Liver (tissue), 9 donors: ENCODE measurements around the gene B9D1. TPM values are rescaled to one million over a fixed set of nuclear protein-coding genes. Genes with fewer than 3 reads are reported as not detected.

Experiments used
- DNase-seq: peaks from one replicate; pipeline ENCODE4 v3.0.0-alpha.2; 2017; ENCODE audit warnings: low spot score
- H3K27ac ChIP-seq, 2 donors: one replicate each; pipeline ENCODE4 v1.7.0; 2013; ENCODE audit warnings: inconsistent platforms in 2 of 2, low read length in 2 of 2, control low read depth in 1 of 2, low read depth in 1 of 2, mild to moderate bottlenecking in 1 of 2
- H3K27me3 ChIP-seq, 4 donors: one replicate each; pipeline versions ENCODE4 v1.6.1 to v1.7.0; 2013; ENCODE audit warnings: low read length in 3 of 4, inconsistent platforms in 1 of 4, mild to moderate bottlenecking in 1 of 4, moderate library complexity in 1 of 4; ENCODE audit not compliant: control insufficient read depth in 4 of 4, insufficient read depth in 4 of 4
- H3K36me3 ChIP-seq, 4 donors: one replicate each; pipeline versions ENCODE4 v1.6.1 to v1.7.0; 2013; ENCODE audit warnings: low read length in 3 of 4, mild to moderate bottlenecking in 3 of 4, low read depth in 1 of 4, moderate library complexity in 1 of 4; ENCODE audit not compliant: control insufficient read depth in 4 of 4, insufficient read depth in 3 of 4
- H3K4me1 ChIP-seq, 4 donors: one replicate each; pipeline versions ENCODE4 v1.6.1 to v1.7.0; 2013; ENCODE audit warnings: low read length in 3 of 4, mild to moderate bottlenecking in 3 of 4, moderate library complexity in 1 of 4; ENCODE audit not compliant: control insufficient read depth in 4 of 4, insufficient read depth in 4 of 4
- H3K4me3 ChIP-seq, 3 donors: one replicate each; pipeline versions ENCODE4 v1.6.1 to v1.7.0; 2013; ENCODE audit warnings: low read length in 3 of 3, control low read depth in 1 of 3, low read depth in 1 of 3, mild to moderate bottlenecking in 1 of 3
- H3K9ac ChIP-seq, 2 donors: one replicate each; pipeline ENCODE4 v1.7.0; 2013; ENCODE audit warnings: low read length in 2 of 2, mild to moderate bottlenecking in 2 of 2, moderate library complexity in 2 of 2, control low read depth in 1 of 2, low read depth in 1 of 2
- H3K9me3 ChIP-seq, 4 donors: one replicate each; pipeline versions ENCODE4 v1.6.1 to v1.7.0; 2013; ENCODE audit warnings: low read length in 3 of 4; ENCODE audit not compliant: control insufficient read depth in 4 of 4
- EGR1 ChIP-seq, 2 donors: IDR thresholded peaks; 2 replicates each; pipeline ENCODE4 v1.6.1; 2016 to 2018; ENCODE audit warnings: antibody characterized with exemption in 2 of 2, low read depth in 2 of 2
- FOXA1 ChIP-seq: IDR thresholded peaks from 2 replicates; pipeline ENCODE4 v1.6.1; 2016; ENCODE audit warnings: antibody characterized with exemption
- FOXA2 ChIP-seq: IDR thresholded peaks from 2 replicates; pipeline ENCODE4 v1.6.1; 2016; ENCODE audit warnings: antibody characterized with exemption
- GABPA ChIP-seq, 2 donors: IDR thresholded peaks in 1 of 2; conservative IDR thresholded peaks in 1 of 2; 2 replicates each; pipeline ENCODE4 v1.6.1; 2016; ENCODE audit warnings: antibody characterized with exemption in 2 of 2, mild to moderate bottlenecking in 1 of 2, moderate library complexity in 1 of 2
- HNF4A ChIP-seq, 2 donors: conservative IDR thresholded peaks; 2 replicates each; pipeline ENCODE4 v1.6.1; 2016; ENCODE audit warnings: antibody characterized with exemption in 2 of 2, mild to moderate bottlenecking in 2 of 2
- HNF4G ChIP-seq: IDR thresholded peaks from 2 replicates; pipeline ENCODE4 v1.6.1; 2016; ENCODE audit warnings: antibody characterized with exemption
- JUND ChIP-seq, 2 donors: IDR thresholded peaks; 2 replicates each; pipeline ENCODE4 v1.6.1; 2016; ENCODE audit warnings: antibody characterized with exemption in 2 of 2
- NR2F2 ChIP-seq: IDR thresholded peaks from 2 replicates; pipeline ENCODE4 v1.6.1; 2016; ENCODE audit warnings: antibody characterized with exemption
- RAD21 ChIP-seq, 2 donors: IDR thresholded peaks; 2 replicates each; pipeline ENCODE4 v1.6.1; 2016; ENCODE audit warnings: antibody characterized with exemption in 2 of 2, mild to moderate bottlenecking in 2 of 2
- RXRA ChIP-seq, 2 donors: IDR thresholded peaks; 2 replicates each; pipeline ENCODE4 v1.6.1; 2017 to 2018; ENCODE audit warnings: antibody characterized with exemption in 2 of 2, mild to moderate bottlenecking in 1 of 2
- SP1 ChIP-seq: IDR thresholded peaks from 2 replicates; pipeline ENCODE4 v1.6.1; 2018; ENCODE audit warnings: antibody characterized with exemption, mild to moderate bottlenecking
- TAF1 ChIP-seq: conservative IDR thresholded peaks from 2 replicates; pipeline ENCODE4 v1.6.1; 2016; ENCODE audit warnings: antibody characterized with exemption, mild to moderate bottlenecking
- YY1 ChIP-seq: IDR thresholded peaks from 2 replicates; pipeline ENCODE4 v1.6.1; 2016; ENCODE audit warnings: antibody characterized with exemption, mild to moderate bottlenecking
- WGBS: extraction: QIAGEN DNeasy Blood & Tissue Kit; methylation state at CpG from one replicate; pipeline ENCODE4 v1.1.7; 2013; 5-methylcytosine and 5-hydroxymethylcytosine counted together
- polyA plus RNA-seq, 2 donors: library from polyadenylated mRNA; stranded (reverse) in 1 of 2; unstranded in 1 of 2; fragments of 200-250 nt in 1 of 2; fragments of >200 nt in 1 of 2; fragmentation: Nextera tagmentation in 1 of 2; extraction: Ambion mirVana in 1 of 2; gene quantifications; one replicate each; pipeline versions ENCODE4 v1.2.1 to v1.2.3, GENCODE V29; 2013 to 2015
- total RNA-seq, 2 donors: library from RNA; depleted of rRNA; stranded (reverse); fragments of >200 nt; gene quantifications; one replicate each; pipeline ENCODE4 v1.2.3, GENCODE V29; 2014
- TF ChIP-seq, protein P1 (sequence below): fragments of 150-350 bp; IDR thresholded peaks from 2 replicates; pipeline ENCODE4 v1.5.1; 2017; ENCODE audit warnings: improper control_type of control experiment, low read depth, low read length; ENCODE audit not compliant: missing input control
- TF ChIP-seq, protein P2 (sequence below): IDR thresholded peaks from 2 replicates; pipeline ENCODE4 v1.6.1; 2016; ENCODE audit warnings: antibody characterized with exemption
- TF ChIP-seq, protein P3 (sequence below): IDR thresholded peaks from 2 replicates; pipeline ENCODE4 v1.6.1; 2016; ENCODE audit warnings: antibody characterized with exemption
- TF ChIP-seq, protein P4 (sequence below): IDR thresholded peaks from 2 replicates; pipeline ENCODE4 v1.6.1; 2016; ENCODE audit warnings: antibody characterized with exemption
- TF ChIP-seq, protein P5 (sequence below): IDR thresholded peaks from 2 replicates; pipeline ENCODE4 v1.6.1; 2016; ENCODE audit warnings: antibody characterized with exemption, mild to moderate bottlenecking
- donor health status: healthy.
- donor health status: healthy.
- donor health status: healthy.
- donor health status: healthy.
- donor health status: healthy.

The B9D1 gene
- total and polyA plus RNA-seq, 4 donors, result 8.4 to 22.0 (median 10.8) TPM

DNA sequence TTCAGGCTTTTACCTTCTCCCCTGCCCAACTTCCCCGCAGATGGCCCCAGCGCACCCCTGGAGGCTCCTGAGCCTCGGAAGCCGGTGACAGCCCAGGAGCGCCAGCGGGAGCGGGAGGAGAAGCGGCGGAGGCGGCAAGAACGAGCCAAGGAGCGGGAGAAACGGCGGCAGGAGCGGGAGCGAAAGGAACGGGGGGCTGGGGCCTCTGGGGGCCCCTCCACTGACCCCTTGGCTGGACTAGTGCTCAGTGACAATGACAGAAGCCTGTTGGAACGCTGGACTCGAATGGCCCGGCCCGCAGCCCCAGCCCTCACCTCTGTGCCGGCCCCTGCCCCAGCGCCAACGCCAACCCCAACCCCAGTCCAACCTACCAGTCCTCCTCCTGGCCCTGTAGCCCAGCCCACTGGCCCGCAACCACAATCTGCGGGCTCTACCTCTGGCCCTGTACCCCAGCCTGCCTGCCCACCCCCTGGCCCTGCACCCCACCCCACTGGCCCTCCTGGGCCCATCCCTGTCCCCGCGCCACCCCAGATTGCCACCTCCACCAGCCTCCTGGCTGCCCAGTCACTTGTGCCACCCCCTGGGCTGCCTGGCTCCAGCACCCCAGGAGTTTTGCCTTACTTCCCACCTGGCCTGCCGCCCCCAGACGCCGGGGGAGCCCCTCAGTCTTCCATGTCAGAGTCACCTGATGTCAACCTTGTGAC is 19.4 kb upstream of the B9D1 start:
- 97% methylated on average over 31 of the region's 31 CpGs for WGBS
- Histone ChIP-seq H3K9me3 (no peaks in the 10 kb centered on the region), H3K4me3 (no peak overlapping the region), H3K27me3 (no peaks in the 10 kb centered on the region), H3K27ac (no peak overlapping the region), H3K4me1 (peaks cover 5 to 21% (median 12%) of the 10 kb centered on the region in 4 donors), H3K9ac (no peak overlapping the region), H3K36me3 (peaks cover 6 to 22% (median 10%) of the 10 kb centered on the region in 4 donors)
- DNase-seq, result no peak
- TF ChIP-seq, protein P1, sequence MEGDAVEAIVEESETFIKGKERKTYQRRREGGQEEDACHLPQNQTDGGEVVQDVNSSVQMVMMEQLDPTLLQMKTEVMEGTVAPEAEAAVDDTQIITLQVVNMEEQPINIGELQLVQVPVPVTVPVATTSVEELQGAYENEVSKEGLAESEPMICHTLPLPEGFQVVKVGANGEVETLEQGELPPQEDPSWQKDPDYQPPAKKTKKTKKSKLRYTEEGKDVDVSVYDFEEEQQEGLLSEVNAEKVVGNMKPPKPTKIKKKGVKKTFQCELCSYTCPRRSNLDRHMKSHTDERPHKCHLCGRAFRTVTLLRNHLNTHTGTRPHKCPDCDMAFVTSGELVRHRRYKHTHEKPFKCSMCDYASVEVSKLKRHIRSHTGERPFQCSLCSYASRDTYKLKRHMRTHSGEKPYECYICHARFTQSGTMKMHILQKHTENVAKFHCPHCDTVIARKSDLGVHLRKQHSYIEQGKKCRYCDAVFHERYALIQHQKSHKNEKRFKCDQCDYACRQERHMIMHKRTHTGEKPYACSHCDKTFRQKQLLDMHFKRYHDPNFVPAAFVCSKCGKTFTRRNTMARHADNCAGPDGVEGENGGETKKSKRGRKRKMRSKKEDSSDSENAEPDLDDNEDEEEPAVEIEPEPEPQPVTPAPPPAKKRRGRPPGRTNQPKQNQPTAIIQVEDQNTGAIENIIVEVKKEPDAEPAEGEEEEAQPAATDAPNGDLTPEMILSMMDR, result no peak
- TF ChIP-seq TAF1, result no peak
- TF ChIP-seq, protein P2, sequence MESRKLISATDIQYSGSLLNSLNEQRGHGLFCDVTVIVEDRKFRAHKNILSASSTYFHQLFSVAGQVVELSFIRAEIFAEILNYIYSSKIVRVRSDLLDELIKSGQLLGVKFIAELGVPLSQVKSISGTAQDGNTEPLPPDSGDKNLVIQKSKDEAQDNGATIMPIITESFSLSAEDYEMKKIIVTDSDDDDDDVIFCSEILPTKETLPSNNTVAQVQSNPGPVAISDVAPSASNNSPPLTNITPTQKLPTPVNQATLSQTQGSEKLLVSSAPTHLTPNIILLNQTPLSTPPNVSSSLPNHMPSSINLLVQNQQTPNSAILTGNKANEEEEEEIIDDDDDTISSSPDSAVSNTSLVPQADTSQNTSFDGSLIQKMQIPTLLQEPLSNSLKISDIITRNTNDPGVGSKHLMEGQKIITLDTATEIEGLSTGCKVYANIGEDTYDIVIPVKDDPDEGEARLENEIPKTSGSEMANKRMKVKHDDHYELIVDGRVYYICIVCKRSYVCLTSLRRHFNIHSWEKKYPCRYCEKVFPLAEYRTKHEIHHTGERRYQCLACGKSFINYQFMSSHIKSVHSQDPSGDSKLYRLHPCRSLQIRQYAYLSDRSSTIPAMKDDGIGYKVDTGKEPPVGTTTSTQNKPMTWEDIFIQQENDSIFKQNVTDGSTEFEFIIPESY, result no peak

DNA sequence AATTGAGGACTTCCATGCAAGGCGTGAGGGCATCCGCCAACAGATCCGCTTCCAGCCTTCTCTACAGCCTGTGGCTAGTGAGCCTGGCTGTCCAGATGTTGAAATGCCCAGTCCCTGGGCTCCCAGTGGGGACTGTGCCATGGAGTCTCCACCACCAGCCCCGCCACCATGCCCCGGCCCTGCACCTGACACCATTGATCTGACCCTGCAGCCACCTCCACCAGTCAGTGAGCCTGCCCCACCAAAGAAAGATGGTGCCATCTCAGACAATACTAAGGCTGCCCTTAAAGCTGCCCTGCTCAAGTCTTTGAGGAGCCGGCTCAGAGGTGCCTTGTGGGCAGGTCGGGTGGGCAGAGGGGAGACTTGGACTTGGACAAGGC is 18.8 kb upstream of the B9D1 start:
- peaks cover 6 to 22% (median 10%) of the 10 kb centered on the region in 4 donors for H3K36me3 ChIP-seq
- H3K4me1 ChIP-seq, result peaks cover 6 to 23% (median 14%) of the 10 kb centered on the region in 4 donors
- H3K27ac ChIP-seq, result no peak overlapping the region
- H3K27me3 ChIP-seq, result no peaks in the 10 kb centered on the region
- no peak overlapping the region for H3K4me3 ChIP-seq
- TF ChIP-seq, protein P3, sequence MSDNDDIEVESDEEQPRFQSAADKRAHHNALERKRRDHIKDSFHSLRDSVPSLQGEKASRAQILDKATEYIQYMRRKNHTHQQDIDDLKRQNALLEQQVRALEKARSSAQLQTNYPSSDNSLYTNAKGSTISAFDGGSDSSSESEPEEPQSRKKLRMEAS, result no peak
- TF ChIP-seq, protein P4, sequence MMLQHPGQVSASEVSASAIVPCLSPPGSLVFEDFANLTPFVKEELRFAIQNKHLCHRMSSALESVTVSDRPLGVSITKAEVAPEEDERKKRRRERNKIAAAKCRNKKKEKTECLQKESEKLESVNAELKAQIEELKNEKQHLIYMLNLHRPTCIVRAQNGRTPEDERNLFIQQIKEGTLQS, result no peak
- TF ChIP-seq GABPA (IDR thresholded peaks at IDR 0.05 in 1 of 2, conservative IDR thresholded peaks at IDR 0.05 in 1 of 2) (no peak), YY1 (no peak), TAF1 (no peak), HNF4A (conservative IDR thresholded peaks at IDR 0.05) (no peak), EGR1 (IDR thresholded peaks at IDR 0.05; ENCODE audit: low read depth in 2 of 2) (no peak), HNF4G (no peak), RXRA (IDR thresholded peaks at IDR 0.05) (no peak), RAD21 (IDR thresholded peaks at IDR 0.05) (no peak), JUND (IDR thresholded peaks at IDR 0.05) (no peak), SP1 (no peak), FOXA1 (no peak), FOXA2 (no peak), NR2F2 (no peak)
- TF ChIP-seq, protein P1, result no peak
- TF ChIP-seq, protein P5, sequence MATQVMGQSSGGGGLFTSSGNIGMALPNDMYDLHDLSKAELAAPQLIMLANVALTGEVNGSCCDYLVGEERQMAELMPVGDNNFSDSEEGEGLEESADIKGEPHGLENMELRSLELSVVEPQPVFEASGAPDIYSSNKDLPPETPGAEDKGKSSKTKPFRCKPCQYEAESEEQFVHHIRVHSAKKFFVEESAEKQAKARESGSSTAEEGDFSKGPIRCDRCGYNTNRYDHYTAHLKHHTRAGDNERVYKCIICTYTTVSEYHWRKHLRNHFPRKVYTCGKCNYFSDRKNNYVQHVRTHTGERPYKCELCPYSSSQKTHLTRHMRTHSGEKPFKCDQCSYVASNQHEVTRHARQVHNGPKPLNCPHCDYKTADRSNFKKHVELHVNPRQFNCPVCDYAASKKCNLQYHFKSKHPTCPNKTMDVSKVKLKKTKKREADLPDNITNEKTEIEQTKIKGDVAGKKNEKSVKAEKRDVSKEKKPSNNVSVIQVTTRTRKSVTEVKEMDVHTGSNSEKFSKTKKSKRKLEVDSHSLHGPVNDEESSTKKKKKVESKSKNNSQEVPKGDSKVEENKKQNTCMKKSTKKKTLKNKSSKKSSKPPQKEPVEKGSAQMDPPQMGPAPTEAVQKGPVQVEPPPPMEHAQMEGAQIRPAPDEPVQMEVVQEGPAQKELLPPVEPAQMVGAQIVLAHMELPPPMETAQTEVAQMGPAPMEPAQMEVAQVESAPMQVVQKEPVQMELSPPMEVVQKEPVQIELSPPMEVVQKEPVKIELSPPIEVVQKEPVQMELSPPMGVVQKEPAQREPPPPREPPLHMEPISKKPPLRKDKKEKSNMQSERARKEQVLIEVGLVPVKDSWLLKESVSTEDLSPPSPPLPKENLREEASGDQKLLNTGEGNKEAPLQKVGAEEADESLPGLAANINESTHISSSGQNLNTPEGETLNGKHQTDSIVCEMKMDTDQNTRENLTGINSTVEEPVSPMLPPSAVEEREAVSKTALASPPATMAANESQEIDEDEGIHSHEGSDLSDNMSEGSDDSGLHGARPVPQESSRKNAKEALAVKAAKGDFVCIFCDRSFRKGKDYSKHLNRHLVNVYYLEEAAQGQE, result no peak
- TF ChIP-seq, protein P2, result no peak
- no peak for DNase-seq
- WGBS, result 97% methylated on average over 7 of the region's 7 CpGs
- no peaks in the 10 kb centered on the region for H3K9me3 ChIP-seq
- H3K9ac ChIP-seq, result no peak overlapping the region
